HG03558 (cell line): Measurements from ENCODE around the gene CYB5R4.
"Not testable (repeated sequence)": the region's sequence is repeated elsewhere in the genome, so short reads cannot be mapped to it uniquely, and the experiment has no call there.

Experiments
- ATAC-seq: cut with Tn5 transposase; IDR thresholded peaks from one replicate; pipeline ENCODE4 v1.9.1; 2021; ENCODE audit warnings: moderate number of reproducible peaks; ENCODE audit not compliant: unreplicated experiment; ENCODE audit errors: extremely low read depth

CYB5R4 gene

DNA sequence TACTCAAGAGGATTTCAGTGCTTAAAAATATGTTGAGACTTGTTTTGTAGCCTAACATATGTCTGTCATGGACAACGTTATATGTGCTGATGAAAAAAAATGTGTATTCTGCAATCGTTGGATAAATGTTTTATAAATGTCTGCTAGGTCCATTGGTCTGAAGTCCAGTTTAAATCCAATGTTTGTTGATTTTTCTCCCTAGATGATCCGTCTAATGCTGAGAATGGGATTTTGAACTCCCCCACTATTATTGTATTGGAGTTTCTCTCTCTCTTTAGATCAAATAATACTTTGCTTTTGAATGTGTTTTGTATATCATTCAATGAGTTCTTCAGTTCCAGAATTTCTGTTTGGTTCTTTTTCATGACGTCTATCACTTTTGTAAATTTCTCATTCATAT, 44.9 kb downstream of the CYB5R4 start:
- no peak for ATAC-seq

GRCh38 chr6:83905648-83906047, 46.2 kb downstream of the CYB5R4 start:
- no peak for ATAC-seq

GRCh38 chr6:83907623-83908390, 48.3 kb downstream of the CYB5R4 start:
- not testable (repeated sequence) for ATAC-seq

DNA sequence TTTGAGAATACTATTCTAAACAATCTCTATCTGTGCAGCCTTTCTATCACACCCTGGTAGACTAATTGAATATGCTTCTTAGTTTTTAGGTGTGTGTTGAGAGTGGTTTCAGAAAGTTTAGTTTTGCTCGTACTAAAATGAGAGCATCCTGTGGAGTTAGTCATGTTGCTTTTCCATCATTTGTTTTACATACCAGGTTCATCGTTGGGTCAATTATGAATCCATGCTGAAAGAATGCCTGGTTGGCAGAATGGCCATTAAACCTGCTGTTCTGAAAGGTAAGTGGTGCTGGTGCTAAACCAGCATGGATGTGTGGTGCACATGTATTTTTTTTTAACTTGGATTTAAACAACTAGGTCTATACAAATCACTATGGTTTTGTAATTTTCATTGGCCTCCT, 49.3 kb downstream of the CYB5R4 start:
- no peak for ATAC-seq

GRCh38 chr6:83911278-83911677, 51.8 kb downstream of the CYB5R4 start:
- ATAC-seq, result no peak

- no peak for ATAC-seq
Measured at GRCh38 chr6:83914953-83915352, 55.5 kb downstream of the CYB5R4 start.

DNA sequence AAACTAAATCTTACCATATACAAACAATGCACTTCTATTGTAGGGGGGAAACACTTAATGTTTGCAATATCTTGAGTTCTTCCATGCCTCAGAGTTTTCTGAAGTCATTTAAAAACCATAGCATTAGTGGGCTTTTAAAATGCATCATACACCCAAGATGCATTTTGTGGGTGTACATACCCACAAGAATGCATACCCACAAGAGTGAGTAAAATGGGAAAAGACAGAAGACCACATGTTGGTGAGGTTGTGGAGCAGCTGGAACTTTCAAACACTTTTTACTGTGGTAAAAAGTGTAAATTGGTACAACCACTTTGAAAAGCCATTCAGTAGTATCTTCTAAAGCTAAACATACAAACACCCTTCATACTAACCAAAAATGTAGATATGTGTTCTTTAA, 57.5 kb downstream of the CYB5R4 start:
- no peak for ATAC-seq

DNA sequence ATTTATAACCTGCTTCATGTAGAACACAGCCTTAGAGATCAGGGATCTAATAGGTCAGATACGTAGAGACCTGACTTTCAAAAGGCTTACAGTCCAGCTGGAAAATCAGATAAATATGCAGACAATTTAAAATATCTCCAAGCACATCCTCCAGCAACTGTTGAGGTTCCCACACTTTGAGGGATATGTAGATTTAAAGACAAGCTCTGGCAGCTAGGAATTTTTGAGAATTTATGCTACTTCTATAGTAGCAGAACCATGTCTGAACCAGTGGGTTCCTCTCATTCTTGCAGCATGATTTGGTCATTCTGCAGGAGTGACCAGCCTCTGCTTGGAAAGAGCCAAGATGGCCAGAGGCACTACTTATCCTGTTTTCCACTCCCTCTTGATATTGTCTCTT, 60.5 kb downstream of the CYB5R4 start:
- no peak for ATAC-seq

GRCh38 chr6:83921315-83921714, 61.8 kb downstream of the CYB5R4 start:
- no peak for ATAC-seq

DNA sequence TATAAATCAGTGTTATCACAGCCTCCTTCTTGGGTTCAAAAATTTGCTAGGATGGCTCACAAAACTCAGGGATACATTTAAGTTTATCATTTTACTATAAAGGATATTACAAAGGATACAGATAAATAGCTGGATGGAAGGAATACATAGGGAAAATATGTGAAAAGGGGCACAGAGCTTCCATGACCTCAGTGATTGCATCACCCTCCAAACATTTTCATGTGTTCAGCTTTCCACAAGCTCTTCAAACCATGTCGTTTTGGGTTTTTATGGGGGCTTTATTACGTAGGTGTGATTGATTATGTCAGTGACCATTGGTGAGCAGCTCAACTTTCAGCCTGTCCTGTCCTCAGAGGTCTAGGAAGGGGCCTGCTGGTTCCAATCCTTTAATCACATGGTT, 68.0 kb downstream of the CYB5R4 start:
- ATAC-seq, result no peak

DNA sequence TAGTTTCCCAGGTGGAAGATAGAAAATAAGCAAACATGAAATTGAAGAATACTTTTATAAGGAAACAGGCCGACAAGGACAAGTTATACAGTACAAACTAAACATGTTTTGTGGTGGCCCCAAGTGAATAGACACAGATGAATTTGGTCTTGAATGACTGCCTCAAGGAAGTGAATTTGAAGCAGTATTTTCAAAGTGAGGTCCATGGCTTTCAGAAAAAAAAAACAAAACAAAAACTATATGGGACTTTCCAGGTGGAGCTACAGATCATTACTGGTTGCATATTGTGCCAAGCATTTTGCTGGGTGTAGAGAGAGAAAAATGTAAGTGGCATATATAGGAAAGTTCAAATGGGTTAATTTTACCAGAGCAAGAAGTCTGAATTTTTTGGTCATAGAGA, 68.8 kb downstream of the CYB5R4 start:
- no peak for ATAC-seq

DNA sequence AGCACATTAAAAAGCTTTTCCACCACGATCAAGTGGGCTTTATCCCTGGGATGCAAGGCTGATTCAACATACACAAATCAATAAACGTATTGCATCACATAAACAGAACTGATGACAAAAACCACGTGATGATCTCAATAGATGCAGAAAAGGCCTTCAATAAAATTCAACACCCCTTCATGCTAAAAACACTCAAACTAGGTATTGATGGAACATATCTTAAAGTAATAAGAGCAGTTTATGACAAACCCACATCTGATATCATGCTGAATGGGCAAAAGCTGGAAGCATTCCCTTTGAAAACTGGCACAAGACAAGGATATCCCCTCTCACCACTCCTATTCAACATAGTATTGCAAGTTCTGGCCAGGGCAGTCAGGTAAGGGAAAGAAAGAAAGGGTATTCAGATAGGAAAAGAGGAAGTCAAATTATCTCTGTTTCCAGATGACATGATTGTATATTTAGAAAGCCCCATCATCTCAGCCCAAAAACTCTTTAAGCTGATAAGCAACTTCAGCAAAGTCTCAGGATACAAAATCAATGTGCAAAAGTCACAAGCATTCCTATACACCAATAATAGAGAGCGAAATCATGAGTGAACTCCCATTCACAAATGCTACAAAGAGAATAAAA, 86.8 kb downstream of the CYB5R4 start:
- ATAC-seq, result not testable (repeated sequence)

DNA sequence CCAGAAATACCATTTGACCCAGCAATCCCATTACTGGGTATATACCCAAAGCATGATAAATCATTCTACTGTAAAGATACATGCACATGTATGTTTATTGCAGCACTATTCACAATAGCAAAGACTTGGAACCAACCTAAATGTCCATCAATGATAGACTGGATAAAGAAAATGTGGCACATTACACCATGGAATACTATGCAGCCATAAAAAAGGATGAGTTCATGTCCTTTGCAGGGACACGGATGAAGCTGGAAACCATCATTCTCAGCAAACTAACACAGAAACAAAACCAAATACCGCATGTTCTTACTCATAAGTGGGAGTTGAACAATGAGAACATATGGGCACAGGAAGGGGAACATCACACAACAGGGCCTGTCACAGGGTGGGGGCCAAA, 88.5 kb downstream of the CYB5R4 start:
- ATAC-seq, result not testable (repeated sequence)

DNA sequence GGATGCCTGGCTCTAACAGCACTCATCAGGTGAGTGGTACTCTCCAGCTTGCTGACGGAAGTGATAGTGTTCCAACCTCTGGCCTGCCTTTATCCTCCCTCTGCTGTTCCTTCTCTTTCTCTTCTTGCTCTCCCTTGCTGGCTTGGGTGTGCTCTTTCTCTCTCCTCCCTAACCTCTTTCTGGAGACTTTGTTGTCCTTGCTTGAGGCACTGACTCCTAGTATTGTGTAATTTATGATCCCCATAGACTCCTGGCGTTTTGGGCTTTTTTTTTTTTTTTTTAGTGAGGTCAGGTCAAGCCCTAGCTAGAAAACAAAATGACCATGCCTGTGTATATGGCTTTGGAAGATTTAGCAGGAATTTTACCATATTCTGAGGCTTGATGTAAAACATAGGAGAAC, 89.4 kb downstream of the CYB5R4 start:
- ATAC-seq, result no peak

DNA sequence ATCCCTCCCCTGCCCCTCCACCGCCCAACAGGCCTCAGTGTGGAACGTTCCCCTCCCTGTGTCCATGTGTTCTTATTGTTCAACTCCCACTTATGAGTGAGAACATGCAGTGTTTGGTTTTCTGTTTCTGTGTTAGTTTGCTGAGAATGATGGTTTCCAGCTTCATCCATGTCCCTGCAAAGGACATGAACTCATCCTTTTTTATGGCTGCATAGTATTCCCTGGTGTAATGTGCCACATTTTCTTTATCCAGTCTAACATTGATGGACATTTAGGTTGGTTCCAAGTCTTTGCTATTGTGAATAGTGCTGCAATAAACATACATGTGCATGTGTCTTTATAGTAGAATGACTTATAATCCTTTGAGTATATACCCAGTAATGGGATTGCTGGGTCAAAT, 91.9 kb downstream of the CYB5R4 start:
- ATAC-seq, result not testable (repeated sequence)

DNA sequence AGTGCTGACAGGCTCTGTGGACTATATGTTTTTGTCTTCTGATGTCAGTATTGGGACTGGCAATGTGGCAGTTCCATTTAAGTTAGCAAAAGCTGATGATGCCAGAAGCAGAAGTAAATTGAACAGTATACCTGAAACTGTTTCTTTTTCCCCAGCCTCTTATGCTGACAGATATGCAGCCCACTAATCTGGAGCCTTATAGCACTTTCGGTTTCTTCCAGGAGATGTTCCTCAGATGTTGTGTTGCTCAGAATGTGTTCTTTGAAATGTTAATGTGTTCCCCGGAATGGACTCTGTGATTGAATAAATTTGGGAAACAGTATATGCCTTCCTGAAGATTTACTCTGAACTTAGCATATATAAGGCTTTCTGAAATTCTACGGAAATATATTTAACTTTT, 93.3 kb downstream of the CYB5R4 start:
- ATAC-seq, result no peak

DNA sequence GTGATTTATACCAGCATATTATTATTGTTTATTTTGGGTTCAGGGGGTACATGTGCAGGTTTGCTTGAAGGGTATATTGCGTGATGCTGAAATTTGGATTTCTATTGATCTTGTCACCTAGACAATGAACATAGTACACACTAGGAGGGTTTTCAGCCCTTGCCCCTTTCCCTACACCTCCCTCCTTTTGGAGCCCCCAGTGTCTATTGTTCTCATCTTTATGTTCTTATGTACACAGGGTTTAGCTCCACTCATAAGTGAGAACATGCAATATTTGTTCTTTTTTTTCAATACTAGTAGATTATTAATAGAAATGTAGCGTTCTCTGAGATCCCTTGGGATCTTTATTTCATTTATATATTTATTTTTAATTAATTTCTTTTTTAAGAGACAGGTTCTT, 94.9 kb downstream of the CYB5R4 start:
- no peak for ATAC-seq

GRCh38 chr6:83958241-83958685, 98.8 kb downstream of the CYB5R4 start:
- ATAC-seq, result no peak

DNA sequence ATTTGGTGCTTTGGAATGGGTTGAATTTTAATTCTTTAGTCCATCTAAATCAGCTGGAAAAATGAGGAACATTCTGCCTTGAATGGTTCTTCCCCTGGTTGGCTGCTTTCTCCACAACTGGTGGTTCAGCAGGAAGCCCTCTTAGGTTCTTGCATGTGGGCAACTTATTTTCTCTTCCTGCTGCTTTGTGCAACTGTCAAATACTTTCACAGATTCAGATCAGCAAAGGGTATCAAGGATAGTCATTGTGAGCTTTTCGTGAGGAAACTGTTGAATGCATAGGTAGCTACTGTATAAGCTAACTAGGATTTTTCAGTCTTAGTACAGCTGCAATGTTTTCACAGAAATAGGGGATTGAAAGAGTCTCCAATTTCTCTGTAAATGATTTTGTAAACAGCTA, 101.2 kb downstream of the CYB5R4 start:
- no peak for ATAC-seq

DNA sequence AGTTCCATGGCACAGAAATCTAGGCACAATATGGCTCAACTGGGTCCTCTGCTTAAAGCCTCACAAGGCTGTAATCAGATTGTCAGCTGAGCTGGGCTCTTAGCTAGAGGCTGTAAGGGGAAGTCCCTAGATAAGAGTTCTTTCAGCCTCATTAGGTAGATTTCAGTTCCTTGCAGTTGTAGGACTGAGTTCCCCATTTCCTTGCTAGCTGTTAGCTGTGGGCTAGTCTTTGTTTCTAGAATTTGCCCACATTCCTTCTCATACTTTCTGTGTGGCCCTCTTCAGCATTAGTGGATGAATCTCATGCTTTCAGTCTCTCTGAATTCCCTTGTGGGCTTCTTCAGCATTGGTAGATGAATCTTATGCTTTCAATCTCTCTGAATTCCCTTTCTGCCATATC, 103.1 kb downstream of the CYB5R4 start:
- ATAC-seq, result peak; percentile 74

DNA sequence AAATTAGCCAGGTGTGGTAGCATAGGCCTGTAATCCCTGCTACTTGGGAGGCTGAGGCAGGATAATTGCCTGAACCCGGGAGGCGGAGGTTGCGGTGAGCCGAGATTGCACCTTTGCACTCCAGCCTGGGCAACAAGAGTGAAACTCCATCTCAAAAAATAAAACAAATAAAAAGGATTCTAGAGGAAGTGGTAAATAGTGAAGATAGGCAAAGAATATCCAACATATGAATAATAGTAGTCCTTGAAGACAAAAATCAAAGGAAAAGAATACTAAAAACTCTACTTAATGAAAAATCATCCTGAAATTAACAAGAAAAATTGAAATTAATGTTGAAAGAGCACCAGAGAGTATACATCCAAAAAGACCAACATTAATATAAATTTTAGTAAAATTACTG, 107.0 kb downstream of the CYB5R4 start:
- ATAC-seq, result no peak

GRCh38 chr6:83970582-83970981, 111.1 kb downstream of the CYB5R4 start:
- ATAC-seq, result no peak
